Activated CD8-positive, alpha-beta memory T cell treated with anti-CD3 and anti-CD28 coated beads for 1 hour (primary cell): ENCODE results near the gene SLC22A12.

Source experiments
- DNase-seq, 2 donors: peaks; one replicate each; pipeline ENCODE4 v3.0.0-alpha.2; 2020; ENCODE audit warnings: low read depth in 1 of 2; ENCODE audit errors: extremely low read depth in 1 of 2

Gene SLC22A12

DNA sequence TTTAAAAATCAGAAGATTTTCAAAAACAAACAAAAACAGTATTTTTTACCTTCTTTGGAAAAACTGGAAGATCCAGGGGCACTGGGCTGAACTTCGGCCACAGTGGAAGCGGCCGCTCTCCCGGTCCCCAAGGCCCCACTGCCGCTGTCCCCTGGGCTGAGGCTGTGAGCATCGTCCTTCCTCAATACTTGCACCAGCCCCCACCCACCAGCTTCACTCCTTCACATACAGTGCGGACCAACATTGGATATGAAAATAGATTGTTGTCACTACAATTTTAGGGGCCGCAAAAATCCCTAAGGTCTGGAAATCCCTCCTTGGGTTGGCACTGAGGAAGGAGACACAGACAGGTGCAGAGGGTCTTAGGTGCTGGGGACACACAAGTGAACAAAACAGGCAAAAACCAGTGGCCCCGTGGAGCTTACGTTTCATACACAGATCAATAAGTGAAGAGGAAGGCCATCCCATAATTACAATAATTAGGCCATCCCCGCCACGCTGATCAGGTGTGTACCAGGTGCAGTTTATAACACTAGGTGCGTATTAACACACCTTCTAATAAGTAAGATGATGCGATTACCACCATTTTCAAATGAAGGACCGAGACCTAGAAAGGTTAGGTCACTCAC, 28.2 kb upstream of the SLC22A12 start:
- no peak for DNase-seq

DNA sequence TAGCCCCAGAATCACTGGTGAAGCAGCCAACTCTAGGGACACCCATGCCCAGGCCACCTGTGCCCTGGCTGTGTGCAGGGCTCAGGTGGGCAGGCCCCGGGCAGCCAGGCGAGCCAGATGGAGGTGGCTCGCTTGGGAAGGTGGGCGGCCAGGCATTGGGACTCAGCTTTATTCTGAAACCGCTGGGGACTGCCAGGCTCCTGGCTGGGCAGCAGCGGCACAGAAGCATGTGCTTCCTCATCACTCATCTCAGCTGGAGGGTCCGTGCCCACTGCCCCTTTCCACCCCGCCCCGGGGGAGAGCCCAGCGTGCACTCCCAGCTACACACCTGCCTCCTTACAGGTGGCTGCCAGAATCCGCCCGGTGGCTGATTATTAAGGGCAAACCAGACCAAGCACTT, 27.1 kb upstream of the SLC22A12 start:
- no peak for DNase-seq

DNA sequence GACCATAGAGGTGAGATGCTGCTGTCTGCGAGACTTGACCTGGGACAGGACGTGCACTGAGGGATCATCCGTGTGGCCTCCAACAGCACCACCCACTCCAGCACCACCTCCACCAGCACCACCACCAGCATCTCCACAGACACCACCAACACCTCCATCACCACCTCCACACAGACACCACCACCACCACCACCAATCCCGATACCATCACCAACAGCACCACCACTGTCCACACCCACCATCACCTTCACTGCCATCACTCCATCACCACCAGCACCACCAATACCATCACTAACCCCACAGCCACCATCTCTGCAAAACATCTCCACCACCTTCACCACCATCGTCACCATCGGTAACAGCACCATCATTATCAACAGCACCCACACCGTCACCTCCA, 26.6 kb upstream of the SLC22A12 start:
- no peak for DNase-seq

DNA sequence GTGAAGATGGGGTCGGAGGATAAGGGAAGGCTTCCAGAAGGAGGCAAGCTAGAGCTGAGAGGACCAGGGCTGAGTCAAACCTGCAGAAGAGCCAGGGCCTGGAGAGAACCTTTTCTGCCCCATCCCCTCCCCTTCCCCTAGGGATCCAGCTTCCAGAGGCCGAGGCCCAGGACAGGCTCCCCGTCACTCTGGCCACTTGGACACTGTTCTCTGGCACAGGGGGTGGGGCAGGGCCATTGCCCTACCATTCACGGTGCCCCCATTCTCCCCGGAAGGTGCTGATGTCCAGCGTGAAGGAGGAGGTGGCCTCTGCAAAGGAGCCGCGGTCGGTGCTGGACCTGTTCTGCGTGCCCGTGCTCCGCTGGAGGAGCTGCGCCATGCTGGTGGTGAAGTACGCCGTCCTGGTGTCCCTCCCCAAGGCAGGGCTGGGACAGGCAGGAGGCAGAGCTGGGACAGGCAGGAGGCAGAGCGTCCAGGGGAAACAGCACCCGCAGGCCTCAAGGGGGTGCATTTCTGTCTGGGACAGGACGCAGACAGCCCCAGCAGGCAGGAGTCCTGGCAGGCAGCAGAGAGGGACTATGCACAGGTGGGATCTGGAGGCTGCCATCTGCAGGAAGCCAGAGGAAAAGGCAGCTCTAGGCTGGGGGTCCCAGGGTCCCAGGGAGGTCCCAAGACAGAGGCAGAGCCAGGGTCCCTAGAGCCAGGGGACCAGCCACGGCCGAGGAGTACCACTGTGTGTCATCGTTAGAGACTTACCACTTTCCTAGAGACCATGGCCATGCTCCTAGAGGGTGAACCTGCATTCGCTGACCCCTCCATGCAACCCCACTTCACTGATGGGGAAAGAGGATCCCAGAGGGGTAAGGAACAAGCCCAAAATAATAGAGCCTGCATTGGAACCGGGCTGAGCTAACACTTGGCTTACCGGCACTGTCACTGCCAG, 25.8 kb upstream of the SLC22A12 start:
- no peak for DNase-seq

DNA sequence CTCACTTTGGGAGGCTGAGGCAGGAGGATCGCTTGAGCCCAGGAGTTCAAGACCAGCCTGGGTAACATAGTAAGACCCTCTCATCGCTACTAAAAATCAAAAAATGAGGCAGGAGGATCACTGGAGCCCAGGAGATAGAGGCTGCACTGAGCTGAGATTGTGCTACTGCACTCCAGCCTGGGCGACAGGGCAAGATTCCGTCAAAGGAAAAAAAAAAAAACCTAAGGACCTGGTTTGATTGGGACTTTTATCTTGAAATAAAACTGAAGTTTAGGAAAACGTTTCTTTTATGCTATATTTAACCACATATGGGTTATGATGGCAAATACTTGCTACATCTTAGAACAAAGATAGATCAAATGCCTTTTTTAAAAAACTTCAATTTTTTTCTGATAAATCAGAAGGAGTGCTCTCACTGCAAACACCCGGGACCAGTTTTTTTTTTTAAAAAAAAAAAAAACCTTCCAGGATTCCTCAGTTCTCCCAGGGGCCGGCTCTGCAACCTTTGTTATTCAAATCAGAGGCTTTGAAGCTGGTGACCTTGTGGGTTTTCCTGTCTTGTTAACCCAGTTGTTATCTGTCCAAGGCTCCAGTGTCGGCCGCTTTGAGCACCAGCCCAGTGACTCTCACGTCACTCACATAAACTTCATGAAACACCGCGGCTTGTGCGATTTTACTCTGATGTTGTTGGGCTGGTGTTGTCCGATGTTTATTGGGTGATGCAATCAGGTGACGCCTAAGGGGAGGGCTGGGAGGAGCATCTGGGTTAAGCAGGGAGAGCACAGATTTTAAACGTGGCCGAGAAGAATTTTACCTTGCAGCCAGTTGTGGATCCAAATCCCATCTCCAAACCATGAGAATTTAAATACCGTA, 24.7 kb upstream of the SLC22A12 start:
- no peak for DNase-seq

DNA sequence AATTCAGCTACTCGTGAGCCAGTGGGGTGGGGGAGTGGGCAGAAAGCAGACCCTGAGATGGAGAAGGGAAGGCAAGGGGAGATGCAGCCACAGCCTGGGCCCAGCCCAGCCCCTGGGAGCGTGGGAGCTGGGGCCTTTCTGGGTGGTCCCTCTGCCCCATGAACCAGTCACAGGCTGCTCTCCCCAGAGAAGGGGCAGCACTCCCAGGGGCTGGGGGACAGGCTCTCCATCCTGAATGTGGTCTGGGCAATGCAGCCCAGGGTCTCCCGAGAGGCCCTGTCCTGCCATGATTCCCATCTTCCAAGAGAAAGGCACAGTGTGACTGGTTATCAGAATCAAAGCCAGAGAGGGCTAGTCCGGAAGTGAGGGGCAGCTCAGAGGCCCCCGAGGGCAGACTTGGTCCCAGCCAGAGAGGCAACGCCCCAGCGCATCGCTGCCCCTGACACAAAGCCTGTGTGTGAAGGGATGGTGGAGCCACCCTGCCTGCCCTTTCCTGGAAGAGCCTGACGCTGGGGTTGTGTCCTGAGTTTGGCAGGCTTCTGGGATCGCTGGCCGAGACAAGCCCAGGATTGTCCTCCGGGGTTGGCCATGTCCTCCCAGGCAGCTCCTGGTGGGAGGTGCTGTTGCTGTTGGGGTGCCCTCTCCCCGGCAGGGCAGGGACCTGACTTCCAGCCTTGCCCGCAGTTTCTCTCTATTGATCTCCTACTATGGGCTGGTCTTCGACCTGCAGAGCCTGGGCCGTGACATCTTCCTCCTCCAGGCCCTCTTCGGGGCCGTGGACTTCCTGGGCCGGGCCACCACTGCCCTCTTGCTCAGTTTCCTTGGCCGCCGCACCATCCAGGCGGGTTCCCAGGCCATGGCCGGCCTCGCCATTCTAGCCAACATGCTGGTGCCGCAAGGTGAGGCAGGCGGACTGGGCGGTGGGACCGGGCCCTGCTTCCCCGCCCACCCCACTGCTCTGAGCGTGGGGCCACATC, 23.8 kb upstream of the SLC22A12 start:
- DNase-seq, result no peak

DNA sequence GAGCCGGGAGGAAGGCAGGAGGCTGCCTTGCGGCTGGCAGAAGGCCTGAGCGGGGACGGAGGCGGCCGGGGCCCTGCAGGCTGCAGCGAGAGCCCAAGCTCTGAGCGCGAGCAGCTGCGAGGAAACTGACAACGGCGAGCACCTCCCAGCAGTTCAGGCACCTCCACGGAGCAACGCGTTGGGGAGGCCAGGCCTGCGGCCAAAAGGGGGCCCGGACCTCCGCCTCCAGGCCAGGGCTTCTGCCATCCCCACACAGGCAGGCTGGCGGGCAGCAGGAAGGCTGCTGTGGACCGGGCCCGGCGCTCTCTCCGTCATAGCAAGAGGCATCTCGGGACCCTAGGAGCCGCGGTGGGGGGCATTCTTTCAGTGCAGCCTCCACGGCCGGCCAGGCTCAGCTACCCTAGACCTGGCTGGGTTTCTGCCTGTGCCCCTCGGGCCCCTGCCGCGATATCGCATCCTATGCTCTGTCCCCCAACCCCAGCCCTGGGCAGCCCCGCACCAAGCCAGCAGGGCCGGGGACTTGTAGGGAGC, 22.9 kb upstream of the SLC22A12 start:
- DNase-seq, result no peak

DNA sequence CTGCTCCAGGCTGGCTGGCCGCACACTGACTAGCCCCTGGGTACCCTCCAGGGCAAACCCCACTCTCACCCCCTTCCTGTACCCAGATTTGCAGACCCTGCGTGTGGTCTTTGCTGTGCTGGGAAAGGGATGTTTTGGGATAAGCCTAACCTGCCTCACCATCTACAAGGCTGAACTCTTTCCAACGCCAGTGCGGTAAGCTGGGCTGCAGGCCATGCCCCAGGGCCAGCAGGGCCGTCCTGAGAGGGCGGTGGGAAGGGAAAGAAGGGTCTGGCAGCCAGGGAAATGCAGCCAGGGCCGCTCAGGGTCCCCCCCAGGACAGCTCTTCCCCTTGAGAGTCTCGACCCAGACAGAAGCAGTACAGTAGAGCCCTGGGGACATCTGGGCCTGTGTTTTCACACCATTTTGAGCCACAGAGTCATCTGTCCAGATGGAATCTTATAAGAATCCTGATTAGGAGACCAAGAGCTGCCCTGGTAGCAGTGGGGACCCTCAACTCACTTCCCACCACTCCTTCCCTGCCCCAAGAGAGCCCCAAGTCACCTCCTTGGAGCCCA, 22.4 kb upstream of the SLC22A12 start:
- no peak for DNase-seq

DNA sequence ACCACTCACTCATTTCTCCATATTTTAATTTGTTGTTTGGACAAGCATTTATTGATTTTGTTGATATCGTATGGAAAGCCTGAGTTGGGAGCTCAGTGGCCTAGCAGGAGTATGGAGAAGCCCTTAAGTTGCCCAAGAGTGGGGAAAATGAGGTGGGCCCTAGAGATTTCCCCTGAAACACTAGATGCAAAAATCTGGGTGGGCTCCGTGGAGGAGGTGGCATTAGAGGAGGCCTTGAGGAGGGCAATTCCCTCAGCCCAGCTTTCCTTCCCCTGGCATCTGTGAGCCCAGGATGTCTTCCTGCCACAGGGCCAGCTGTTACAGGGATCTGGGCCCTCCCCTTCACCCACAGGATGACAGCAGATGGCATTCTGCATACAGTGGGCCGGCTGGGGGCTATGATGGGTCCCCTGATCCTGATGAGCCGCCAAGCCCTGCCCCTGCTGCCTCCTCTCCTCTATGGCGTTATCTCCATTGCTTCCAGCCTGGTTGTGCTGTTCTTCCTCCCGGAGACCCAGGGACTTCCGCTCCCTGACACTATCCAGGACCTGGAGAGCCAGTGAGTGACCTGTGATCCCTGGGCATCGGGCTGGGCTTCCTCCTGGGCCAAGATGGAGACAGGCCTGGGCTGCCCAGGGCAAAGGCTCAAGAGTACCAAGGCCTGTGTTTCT, 21.6 kb upstream of the SLC22A12 start:
- no peak for DNase-seq

DNA sequence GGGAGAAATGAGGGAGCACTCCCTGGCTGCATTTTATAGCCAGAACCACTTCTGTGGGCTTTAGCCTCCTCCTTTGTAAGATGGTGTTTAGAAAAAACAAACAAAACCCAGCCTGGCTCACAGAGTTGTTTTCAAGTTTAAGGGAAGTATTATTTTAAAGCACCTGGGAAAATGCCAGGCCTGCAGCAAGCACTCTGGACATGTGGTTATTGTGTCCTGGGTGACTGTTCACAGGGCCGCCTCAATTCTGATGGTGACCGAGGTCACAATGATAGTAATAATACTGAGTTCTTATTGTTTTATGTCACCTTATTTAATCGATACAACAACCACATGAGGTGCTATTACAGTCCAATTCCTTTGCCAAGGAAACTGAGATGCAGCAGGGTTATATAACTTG, 20.7 kb upstream of the SLC22A12 start:
- DNase-seq, result no peak

DNA sequence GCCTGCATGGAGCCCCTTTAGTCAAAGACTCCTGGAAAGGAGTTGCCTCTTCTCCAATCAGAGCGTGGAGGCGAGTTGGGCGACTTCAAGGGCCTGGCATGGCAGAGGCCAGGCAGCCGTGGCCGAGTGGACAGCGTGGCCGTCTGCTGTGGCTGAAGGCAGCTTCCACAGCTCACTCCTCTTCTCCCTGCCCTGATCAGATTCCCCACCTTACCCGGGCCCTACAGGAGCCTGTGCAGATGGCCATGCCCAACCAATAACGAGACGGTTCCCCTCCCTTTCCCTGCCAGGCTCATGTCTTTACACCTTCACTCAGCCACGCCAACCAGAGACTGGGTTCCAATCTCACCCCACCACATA, 20.0 kb upstream of the SLC22A12 start:
- no peak for DNase-seq

DNA sequence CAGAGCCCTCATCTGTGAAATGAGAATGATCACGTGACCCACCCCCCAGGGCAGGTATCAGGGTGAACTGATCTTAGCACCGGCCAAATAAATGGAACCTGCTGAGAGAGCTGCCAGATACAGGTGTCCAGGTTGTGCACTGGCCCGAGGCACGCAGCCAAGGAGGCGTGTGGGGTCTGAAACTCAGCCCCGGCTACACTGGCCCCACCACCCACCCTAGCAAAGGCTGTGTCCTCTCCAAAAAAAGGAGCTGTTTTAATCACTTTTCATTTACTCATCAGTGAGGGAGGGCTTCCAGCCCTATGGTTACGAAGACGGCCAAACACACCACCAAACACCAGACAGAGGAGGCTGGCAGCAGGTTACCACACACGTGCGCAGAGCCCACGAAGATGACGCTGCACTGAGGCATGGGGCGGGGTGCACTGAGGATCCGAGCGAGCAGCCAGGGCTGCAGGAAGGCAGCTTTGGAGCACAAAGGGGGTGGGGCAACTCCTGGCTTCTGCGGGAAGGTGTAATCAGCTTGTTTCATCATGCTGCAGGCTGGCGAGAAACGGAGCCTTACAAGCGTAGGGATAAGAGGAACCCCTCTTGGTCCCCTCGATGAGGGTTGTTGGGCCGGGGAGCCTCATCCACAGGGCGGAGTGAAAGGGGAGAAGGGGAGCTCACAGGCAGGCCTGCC, 19.5 kb upstream of the SLC22A12 start:
- DNase-seq, result no peak

DNA sequence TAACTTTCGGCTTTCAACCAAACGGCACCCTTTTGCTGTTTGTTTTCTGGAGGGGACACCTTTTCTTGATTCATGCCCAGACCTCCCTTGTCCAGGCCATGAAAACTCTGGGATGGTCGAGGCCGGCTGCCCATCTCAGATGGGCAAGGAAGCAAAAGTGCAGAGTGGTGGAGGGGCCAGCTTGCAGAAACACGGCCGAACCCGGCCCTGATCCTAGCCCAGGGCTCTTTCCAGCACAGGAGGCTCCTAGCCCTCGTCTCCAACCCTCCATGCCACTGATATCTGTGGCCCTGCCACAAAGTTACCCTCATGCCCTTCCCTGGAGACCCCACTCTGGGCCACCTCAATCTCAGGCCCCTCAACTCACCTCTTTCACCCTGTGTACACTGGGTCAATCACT, 18.9 kb upstream of the SLC22A12 start:
- no peak for DNase-seq

DNA sequence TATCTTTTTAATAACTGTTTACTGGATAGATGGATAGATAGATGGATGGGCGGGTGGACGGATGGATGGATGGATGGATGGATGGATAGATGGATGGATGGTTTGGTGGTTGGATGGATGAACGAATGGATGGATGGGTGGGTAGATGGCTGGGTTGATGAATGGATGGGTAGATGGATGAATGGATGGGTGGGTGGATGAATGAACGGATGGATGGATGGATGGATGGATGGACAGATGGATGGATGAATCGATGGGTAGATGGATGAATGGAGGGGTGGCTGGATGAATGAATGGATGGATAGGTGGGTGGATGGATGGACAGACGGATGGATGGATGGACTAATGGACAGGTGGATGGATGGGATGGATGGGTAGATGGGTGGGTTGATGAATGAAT, 13.8 kb upstream of the SLC22A12 start:
- no peak for DNase-seq

DNA sequence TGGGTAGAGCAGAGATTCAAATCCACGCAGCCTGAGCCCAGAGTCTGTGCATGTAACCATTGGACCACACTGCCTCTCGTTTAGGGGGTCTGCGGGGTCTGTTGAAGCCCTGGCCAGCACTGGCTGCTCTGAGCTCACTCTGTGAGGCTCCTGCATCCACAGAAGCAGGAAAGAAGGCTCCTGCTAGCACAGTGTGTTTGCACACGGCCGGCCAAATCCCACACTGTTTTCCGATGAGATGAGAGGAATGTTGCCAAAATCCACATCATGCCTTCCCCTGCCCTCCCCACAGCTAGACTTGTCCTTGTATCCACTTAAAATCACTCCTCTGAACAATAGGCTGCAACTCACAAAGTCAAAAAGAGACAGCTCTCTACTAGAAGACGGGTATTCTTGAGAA, 10.6 kb upstream of the SLC22A12 start:
- no peak for DNase-seq

DNA sequence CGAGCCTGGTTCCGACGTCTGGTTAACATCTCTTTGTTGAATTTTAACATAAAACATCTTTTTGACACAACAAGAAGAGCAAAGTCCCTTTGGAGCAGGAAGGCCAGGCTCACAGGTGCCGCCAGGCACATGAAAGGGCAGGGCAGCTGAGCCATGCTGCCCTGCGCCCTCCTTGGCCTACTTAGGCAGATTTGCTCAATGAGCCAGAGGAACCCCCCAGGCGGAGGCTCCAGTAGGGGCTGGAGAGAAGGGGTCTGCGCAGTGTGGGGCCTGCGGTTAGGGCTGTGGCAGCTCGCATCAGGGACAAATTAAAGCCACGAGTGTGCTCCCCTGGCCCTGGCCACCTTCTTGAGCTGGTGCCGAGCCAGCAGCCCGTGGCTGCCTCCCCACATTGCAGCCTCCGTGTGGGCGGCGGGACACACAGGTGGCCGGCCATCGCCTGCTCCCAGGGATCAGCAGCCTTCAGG, 9.9 kb upstream of the SLC22A12 start:
- no peak for DNase-seq

DNA sequence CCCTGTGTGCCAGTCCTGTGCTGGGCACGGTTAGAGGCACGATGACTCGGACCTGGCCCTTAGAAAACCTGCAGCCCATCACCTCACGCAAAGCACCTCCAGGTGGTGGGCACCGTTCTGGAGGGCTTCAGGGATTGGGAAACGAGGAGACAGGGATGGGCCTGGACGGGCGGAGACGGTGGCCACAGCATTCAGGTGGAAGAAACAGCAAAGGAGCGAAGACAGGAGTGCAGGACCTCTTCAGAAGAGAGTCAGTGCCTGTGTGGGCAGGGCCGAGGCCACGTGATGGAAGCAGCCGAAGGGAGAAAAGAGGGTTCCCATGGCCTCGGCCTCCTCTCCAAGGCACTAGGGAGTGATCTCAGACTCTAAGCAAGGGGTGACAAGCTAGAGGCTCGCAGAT, 8.1 kb upstream of the SLC22A12 start:
- no peak for DNase-seq
